Stimulated activated CD4-positive, alpha-beta T cell treated with anti-CD3 and anti-CD28 coated beads, TNF-alpha, amount 100 ng/mL, for 4 hours (primary cell): Measurements from ENCODE around the gene TRA2A.
"Not testable (repeated sequence)": the region's sequence is repeated elsewhere in the genome, so short reads cannot be mapped to it uniquely, and the experiment has no call there.

Source experiments
- DNase-seq, 3 experiments: peaks; one replicate each; pipeline ENCODE4 v3.0.0-alpha.2; 2020; ENCODE audit warnings: low read depth in 3 of 3

The TRA2A gene

DNA sequence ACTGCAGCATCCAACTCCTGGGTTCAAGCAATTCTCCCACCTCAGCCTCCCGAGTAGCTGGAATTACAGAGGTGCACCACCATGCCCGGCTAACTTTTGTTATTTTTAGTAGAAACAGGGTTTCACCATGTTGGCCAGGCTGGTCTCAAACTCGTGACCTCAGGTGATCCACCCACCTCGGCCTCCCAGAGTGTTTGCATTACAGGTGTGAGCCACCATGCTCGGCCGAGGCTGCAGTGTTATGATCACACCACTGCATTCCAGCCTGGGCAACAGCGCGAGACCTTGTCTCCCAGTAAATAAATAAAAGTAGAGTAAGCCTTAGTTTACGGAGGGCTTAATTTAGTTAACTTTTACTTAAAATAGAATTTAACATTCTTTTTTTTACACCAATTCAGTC, 37.8 kb downstream of the TRA2A start:
- no peak for DNase-seq

DNA sequence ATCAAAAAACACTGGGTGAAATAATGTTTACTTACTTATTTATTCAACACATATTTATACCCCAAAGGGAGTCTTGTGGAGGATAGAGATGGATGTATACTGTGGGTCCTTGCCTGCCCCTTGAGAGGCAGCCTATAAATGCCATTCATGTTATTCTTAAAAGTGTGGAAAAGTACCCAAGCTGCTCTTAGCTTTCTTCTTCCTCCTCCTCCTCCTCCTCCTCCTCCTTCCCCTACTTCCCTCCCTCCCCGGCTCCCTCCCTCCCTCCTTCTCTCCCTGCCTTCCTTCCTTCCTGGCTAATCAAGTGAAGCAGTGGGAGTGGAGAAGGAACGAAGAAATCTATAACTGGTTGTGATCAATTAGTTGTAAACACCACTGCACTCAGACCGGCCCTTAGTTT, 40.3 kb downstream of the TRA2A start:
- no peak for DNase-seq

DNA sequence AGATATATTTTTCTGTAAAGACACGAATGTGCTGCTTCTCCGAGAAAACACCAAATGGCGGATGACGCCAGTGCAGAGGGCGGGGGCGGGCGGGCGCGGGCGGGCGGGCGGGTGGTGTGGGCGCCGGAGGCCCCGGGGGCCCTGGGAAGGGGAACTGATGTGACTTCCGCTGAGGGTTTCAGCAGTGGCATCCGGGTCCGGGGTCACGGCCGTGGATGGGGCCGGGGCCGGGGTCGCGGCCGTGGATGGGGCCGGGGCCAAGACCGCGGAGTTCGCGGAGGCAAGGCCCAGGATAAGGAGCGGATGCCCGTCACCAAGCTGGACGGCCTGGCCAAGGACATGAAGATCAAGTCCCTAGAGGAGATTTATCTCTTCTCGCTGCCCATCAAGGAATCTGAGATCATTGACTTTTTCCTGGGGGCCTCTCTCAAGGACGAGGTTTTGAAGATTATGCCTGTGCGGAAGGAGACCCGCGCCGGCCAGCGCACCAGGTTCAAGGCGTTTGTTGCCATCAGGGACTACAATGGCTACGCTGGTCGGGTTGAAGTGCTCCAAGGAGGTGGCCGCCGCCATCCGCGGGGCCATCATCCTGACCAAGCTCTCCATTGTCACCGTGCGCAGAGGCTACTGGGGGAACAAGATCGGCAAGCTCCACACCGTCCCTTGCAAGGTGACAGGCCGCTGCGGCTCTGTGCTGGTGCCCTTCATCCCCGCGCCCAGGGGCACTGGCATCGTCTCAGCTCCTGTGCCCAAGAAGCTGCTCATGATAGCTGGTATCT, 41.2 kb downstream of the TRA2A start:
- DNase-seq: peak in 2 of 3 experiments; percentile 29 to 35

DNA sequence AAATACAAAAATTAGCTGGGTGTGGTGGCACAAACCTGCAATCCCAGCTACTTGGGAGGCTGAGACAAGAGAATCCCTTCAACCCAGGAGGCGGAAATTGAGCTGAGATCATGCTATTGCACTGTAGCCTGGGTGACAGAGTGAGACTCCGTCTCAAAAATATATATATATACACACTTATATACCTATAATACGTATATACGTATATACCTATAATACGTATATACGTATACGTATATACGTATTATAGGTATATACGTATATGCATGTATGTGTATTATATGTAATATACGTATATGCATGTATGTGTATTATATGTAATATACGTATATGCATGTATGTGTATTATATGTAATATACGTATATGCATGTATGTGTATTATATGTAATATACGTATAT, 43.1 kb downstream of the TRA2A start:
- DNase-seq: not testable (repeated sequence)

GRCh38 chr7:23487670-23488069, 44.1 kb downstream of the TRA2A start:
- no peak for DNase-seq

DNA sequence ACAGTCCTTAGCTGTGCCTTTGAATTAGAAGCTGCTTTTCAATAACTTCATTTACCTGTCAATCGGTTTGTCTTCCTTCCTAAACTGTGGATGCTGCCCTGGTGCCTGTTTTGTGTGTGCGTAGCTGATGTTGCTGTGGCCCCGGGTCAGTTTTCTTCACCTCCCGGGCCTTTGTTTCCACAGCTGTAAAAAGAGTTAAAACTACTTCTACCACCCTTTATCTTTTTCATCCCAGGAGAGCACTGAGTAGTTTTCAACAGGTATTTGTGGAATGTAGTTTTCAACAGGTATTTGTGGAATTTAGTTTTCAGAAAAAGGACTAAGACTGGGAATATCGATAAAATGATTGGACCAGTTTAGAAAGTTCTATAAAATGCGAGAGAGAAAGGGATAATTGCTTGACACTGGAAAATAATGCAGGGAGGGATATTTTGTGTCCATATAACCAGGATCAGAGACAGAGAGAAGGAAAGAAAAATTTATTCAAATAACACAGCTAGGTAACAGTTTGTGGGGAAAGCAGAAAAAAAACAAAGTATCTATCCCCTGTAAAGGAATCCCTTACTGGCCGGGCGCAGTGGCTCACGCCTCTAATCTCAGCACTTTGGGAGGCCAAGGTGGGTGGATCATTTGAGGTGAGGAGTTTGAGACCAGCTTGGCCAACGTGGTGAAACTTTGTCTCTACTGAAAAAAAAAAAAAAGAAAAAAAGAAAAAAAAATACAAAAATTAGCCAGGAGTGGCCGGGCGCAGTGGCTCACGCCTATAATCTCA, 45.6 kb downstream of the TRA2A start:
- DNase-seq: no peak

DNA sequence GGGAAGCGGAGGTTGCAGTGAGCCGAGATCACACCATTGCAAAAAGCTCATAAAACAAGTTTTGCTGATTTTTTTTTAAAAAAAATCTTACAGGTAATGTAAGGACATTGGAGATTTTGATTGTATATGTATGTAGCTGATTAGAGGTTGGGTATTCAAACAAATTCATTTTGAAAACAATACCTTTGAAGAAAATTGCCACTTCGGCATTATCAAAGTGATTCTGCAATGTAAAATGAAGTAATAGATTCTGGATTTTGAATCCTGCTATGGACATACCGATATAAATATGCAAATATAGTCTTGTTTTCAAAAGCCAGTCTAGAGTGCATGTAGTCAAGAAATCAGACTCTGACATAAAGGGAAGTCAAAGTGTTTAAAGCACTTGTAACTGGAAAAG, 49.1 kb downstream of the TRA2A start:
- DNase-seq: no peak

- DNase-seq: no peak
These were observed 53.6 kb downstream of the TRA2A start for GRCh38 chr7:23477962-23478866.

DNA sequence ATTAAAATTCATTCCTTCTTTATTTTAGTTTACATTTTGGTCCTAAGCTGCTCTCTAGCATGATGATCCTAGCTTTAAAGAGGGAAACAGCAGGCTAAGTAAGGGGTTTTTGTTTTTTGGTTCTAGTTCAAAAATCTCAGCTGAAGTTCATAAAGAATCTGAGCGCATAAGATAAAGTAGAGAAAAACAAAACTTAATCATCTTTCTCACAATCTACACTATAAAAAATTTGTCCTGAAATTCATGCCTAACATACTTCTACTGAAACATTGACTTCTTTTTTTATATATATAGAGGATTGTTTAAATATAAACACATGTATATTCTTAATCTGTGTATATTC, 54.7 kb downstream of the TRA2A start:
- DNase-seq: no peak

DNA sequence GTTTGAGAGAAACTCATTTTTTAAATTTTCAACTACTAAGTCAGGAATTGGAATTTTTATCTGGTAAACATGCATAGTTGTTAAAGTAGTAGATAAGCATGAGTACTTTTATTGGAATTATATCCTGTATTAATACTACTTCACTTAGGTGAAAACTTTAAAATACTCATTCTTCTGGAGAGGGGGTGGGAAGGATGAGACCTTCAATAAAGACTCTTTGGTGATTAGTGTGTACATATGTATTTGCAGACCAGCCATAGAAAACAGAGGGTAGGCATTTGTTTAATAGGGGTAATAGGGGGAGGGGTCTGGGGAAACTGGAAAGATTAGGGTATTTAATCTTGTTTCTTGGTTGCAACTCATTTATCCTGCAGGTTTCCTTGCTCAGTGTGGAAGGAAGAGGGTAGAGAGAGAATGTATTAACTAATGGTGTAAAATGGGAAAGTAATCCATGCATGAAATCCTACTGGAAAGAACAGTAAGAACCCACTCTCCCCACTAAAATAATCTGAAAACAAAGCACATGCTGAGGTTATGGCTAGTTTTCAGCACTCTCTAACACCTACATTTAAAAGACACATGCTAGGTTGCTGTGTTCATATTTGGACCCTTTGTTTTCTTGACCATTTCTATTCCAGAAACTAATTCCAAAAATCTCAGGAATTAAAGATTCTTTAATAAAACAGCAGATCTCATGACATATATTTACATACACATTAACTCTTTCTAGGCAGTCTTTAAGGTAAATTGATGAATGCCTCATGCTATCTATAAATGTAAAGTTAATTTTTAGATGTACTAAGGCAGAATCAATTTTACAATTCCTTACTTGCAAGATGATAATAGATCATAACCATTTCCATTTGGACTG, 55.3 kb downstream of the TRA2A start:
- no peak for DNase-seq

GRCh38 chr7:23475576-23475839, 56.3 kb downstream of the TRA2A start:
- DNase-seq: no peak

DNA sequence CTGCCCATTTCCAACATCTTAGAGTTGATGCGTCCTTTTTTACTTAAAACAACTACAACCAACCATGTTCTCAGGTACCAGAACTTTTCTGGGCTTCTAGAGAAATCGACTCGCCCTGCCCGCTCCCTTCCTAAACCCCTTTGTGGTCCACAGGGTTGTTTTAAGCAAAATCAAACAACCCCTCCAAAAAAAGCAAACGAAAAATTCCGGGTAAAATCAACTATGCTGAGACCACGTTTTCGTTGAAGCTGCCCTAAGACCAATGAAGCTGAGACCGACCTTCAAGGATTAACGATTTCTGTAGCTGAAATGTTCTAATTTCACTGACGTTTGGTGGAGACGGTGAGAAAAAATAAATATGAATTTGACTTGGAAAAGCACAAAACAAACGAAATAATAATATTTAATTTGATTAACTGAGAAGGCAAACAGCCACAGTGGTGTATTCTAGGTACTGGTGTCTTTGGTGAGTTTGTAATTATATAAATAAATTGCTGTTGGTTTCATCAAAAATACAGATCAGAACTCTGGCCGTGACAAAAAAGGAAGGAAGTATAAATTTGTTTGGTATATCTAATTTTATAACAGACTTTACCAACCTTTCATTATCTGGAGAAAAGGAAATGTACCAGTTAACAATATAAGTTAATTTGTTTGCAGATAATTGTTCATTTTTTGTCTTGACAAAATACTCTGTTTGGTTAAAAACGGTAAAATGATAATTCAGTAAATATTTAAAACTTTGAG, 56.8 kb downstream of the TRA2A start:
- DNase-seq: no peak

GRCh38 chr7:23474094-23474828, 57.5 kb downstream of the TRA2A start:
- peak in 1 of 3 experiments; percentile 40 for DNase-seq

DNA sequence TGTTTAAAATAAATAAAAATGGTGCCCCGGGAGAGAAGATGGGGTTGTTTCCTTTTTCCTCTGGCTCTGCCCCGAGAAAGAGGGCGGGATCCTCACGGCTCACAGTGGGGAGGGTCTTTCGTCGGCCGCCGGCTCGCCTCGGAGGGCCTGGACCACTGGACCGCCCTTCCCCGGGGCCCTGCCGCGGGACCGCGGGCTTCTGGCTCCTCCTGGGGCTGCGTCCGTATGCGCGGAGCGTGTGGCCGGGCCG, 58.0 kb downstream of the TRA2A start:
- DNase-seq: no peak

DNA sequence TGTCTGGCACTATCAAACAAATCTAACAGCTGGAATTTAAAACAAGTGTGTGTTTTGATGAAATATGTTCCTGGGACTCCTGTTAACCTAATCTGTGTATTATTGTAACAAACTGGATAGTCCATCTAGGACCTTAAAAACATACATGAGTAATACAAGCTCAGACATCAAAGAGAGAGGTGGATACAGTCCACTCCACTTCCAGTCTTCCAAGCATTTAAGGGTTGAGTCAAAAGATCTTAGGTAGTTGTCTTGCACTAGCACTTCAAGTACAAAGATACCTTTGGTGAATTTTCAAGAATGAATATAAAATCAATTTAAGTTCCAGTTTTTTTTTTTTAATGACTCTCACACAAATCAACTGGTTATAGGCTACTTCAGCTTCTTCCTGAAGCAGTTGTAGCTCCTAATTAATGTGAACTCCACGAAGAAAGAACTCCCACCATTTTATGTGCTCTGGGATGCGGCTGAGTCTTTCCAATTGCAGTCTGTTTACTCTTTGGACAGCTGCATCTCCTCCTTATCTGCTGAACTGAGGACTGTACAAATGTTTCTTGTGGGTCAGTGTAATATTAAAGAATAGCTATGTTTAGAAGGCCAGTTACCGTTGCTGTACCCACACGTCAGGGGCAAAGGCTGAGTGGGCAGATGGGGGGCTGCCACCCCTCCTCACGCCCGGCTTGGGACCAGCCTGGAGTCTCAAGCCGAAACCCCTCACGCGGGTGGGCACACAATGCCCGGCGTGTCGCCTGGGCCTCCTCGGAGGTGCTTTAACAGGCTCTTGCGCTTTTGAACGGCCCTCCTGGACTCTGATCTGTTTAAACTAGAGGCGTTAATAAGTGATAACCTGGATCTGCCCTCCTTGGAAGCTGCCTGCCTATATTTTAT, 58.6 kb downstream of the TRA2A start:
- no peak for DNase-seq

- DNase-seq: no peak
These were observed 59.2 kb downstream of the TRA2A start for GRCh38 chr7:23472556-23472955.

- DNase-seq: no peak
These were observed 59.7 kb downstream of the TRA2A start for GRCh38 chr7:23472046-23472445.

DNA sequence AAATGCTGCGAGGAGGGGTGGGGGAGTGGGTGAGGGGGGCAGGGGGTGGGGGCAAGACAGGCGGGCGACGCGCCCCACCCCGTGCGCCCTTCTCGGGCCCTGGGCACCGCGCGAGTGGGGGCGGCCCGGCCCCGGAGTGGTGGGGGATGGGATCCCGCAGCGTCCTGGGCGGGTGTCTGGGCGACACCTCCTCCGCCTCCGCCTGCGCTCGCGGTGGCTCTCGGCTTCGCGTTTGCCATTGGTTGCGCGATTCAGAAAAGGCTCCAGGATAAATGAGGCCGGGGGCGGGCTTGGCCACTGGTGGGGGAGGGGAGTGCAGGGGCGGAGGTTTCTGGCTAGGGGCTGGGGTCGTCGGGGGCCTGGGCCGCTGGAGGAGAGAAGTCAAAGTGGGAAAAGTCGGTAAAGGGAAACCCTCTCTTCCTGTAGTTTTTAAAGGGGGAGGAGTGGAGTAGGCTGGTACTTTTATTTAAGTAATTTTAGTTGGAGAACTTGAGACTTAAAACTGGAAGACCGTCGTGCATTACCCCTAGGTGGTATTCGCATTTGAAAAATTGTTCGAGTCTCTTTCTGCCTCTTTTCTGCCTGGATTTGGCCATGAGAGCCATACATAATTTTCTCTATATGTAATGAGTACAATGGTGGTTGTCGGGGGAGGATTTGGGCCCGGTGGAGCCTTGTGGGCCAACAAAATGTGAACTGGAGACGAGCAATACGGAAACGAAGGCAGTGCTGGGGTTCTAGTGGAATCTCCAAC, 60.5 kb downstream of the TRA2A start:
- DNase-seq: no peak
